H9 (cell line): ENCODE results near the gene BRWD1. TPM values are rescaled to one million over a fixed set of nuclear protein-coding genes. Genes with fewer than 3 reads are reported as not detected.

Experiments
- DNase-seq: peaks from one replicate; pipeline ENCODE4 v3.0.0-alpha.2; 2017
- H2AFZ ChIP-seq: one replicate; pipeline ENCODE4 v1.6.1; 2013; ENCODE audit warnings: mild to moderate bottlenecking, low read length, control low read depth, moderate library complexity
- H2AK5ac ChIP-seq: 2 replicates; pipeline ENCODE4 v1.6.1; 2013; ENCODE audit warnings: low read length, control low read depth, mixed read lengths; ENCODE audit not compliant: insufficient read length
- H2BK120ac ChIP-seq: one replicate; pipeline ENCODE4 v1.6.1; 2013; ENCODE audit warnings: low read depth, mild to moderate bottlenecking, low read length, control low read depth, inconsistent platforms; ENCODE audit not compliant: poor library complexity, severe bottlenecking
- H2BK12ac ChIP-seq: 2 replicates; pipeline ENCODE4 v1.6.1; 2013; ENCODE audit warnings: low read length, control low read depth, mixed read lengths, low read depth; ENCODE audit not compliant: insufficient read length
- H2BK15ac ChIP-seq: 2 replicates; pipeline ENCODE4 v1.6.1; 2013; ENCODE audit warnings: low read depth, low read length, control low read depth
- H2BK20ac ChIP-seq: one replicate; pipeline ENCODE4 v1.6.1; 2013; ENCODE audit warnings: low read depth, mild to moderate bottlenecking, low read length, control low read depth, inconsistent platforms; ENCODE audit not compliant: poor library complexity, severe bottlenecking
- H2BK5ac ChIP-seq: 2 replicates; pipeline ENCODE4 v1.6.1; 2013; ENCODE audit warnings: low read length, control low read depth, mixed read lengths; ENCODE audit not compliant: insufficient read length
- H3K14ac ChIP-seq: 2 replicates; pipeline ENCODE4 v1.6.1; 2013; ENCODE audit warnings: low read length, control low read depth; ENCODE audit not compliant: insufficient read depth
- H3K18ac ChIP-seq: 2 replicates; pipeline ENCODE4 v1.6.1; 2013; ENCODE audit warnings: low read depth, mild to moderate bottlenecking, mixed read lengths, low read length, control low read depth; ENCODE audit not compliant: insufficient read length
- H3K23ac ChIP-seq: 2 replicates; pipeline ENCODE4 v1.6.1; 2013; ENCODE audit warnings: low read length, control low read depth, mixed read lengths, low read depth; ENCODE audit not compliant: insufficient read length
- H3K23me2 ChIP-seq: 2 replicates; pipeline ENCODE4 v1.6.1; 2013; ENCODE audit warnings: low read depth, mild to moderate bottlenecking, mixed read lengths, low read length, control low read depth; ENCODE audit not compliant: insufficient read length, poor library complexity, severe bottlenecking
- H3K27ac ChIP-seq: 2 replicates; pipeline ENCODE4 v1.5.1; 2013; ENCODE audit warnings: low read length, control low read depth, mixed read lengths, low read depth; ENCODE audit not compliant: insufficient read length
- H3K27me3 ChIP-seq: 2 replicates; pipeline ENCODE4 v1.6.1; 2013; ENCODE audit warnings: low read length, control low read depth, inconsistent platforms; ENCODE audit not compliant: insufficient read depth
- H3K4ac ChIP-seq: 2 replicates; pipeline ENCODE4 v1.6.1; 2013; ENCODE audit warnings: low read depth, mild to moderate bottlenecking, control low read depth, inconsistent platforms, low read length, moderate library complexity
- H3K4me1 ChIP-seq: 2 replicates; pipeline ENCODE4 v1.6.1; 2013; ENCODE audit warnings: low read length, control low read depth, inconsistent platforms; ENCODE audit not compliant: insufficient read depth
- H3K4me2 ChIP-seq: 2 replicates; pipeline ENCODE4 v1.6.1; 2013; ENCODE audit warnings: low read length, control low read depth, mixed read lengths; ENCODE audit not compliant: insufficient read length, insufficient read depth
- H3K56ac ChIP-seq: 2 replicates; pipeline ENCODE4 v1.6.1; 2013; ENCODE audit warnings: low read depth, mild to moderate bottlenecking, mixed read lengths, low read length, control low read depth; ENCODE audit not compliant: insufficient read length
- H3K79me1 ChIP-seq: 2 replicates; pipeline ENCODE4 v1.6.1; 2013; ENCODE audit warnings: low read depth, mild to moderate bottlenecking, moderate library complexity, low read length, control low read depth, inconsistent platforms; ENCODE audit not compliant: insufficient read depth, poor library complexity, severe bottlenecking
- H3K79me2 ChIP-seq: 2 replicates; pipeline ENCODE4 v1.6.1; 2013; ENCODE audit warnings: low read length, control low read depth, inconsistent platforms; ENCODE audit not compliant: insufficient read depth
- H3K9ac ChIP-seq: 2 replicates; pipeline ENCODE4 v1.6.1; 2013; ENCODE audit warnings: low read length, control low read depth, mixed read lengths; ENCODE audit not compliant: insufficient read length; ENCODE audit errors: extremely low read depth
- H3K9me3 ChIP-seq: one replicate; pipeline ENCODE4 v1.6.1; 2013; ENCODE audit warnings: low read depth, low read length, inconsistent platforms; ENCODE audit not compliant: control insufficient read depth
- H3T11ph ChIP-seq: one replicate; pipeline ENCODE4 v1.6.1; 2013; ENCODE audit warnings: mild to moderate bottlenecking, low read length, control low read depth, inconsistent platforms
- H4K20me1 ChIP-seq: one replicate; pipeline ENCODE4 v1.6.1; 2013; ENCODE audit not compliant: control insufficient read depth, insufficient read length, insufficient read depth
- H4K5ac ChIP-seq: 2 replicates; pipeline ENCODE4 v1.6.1; 2013; ENCODE audit warnings: low read depth, mild to moderate bottlenecking, mixed read lengths, low read length, control low read depth; ENCODE audit not compliant: insufficient read length
- H4K8ac ChIP-seq: replicated peaks from 2 replicates; pipeline ENCODE4 v1.6.1; 2013; ENCODE audit warnings: low read length, control low read depth, mixed read lengths, low read depth; ENCODE audit not compliant: insufficient read length
- H4K91ac ChIP-seq: 2 replicates; pipeline ENCODE4 v1.6.1; 2013; ENCODE audit warnings: low read depth, mild to moderate bottlenecking, moderate library complexity, mixed read lengths, low read length, control low read depth; ENCODE audit not compliant: insufficient read length
- H3K27ac Mint-ChIP-seq, 3 experiments: 2 replicates in 2 of 3; 3 replicates in 1 of 3; pipeline ENCODE4 v1.8.0; 2020 to 2021; ENCODE audit warnings: mixed read lengths in 3 of 3, mild to moderate bottlenecking in 1 of 3, moderate library complexity in 1 of 3
- H3K27me3 Mint-ChIP-seq: 2 replicates; pipeline ENCODE4 v1.8.0; 2021; ENCODE audit warnings: low read depth, mild to moderate bottlenecking, moderate library complexity, mixed read lengths
- H3K36me3 Mint-ChIP-seq, 3 experiments: 2 replicates in 2 of 3; 3 replicates in 1 of 3; pipeline ENCODE4 v1.8.0; 2020 to 2021; ENCODE audit warnings: low read depth in 3 of 3, mixed read lengths in 3 of 3; ENCODE audit not compliant: insufficient read depth in 1 of 3
- H3K4me1 Mint-ChIP-seq, 2 experiments: 2 replicates each; pipeline ENCODE4 v1.8.0; 2020; ENCODE audit warnings: mixed read lengths in 2 of 2
- H3K4me3 Mint-ChIP-seq, 2 experiments: 2 replicates in 1 of 2; 3 replicates in 1 of 2; pipeline ENCODE4 v1.8.0; 2020 to 2021; ENCODE audit warnings: mild to moderate bottlenecking in 2 of 2, mixed read lengths in 2 of 2, moderate library complexity in 1 of 2
- H3K9me3 Mint-ChIP-seq, 2 experiments: 2 replicates in 1 of 2; 3 replicates in 1 of 2; pipeline ENCODE4 v1.8.0; 2020; ENCODE audit warnings: mild to moderate bottlenecking in 2 of 2, mixed read lengths in 2 of 2, moderate library complexity in 1 of 2
- WGBS: extraction: QIAGEN DNeasy Blood & Tissue Kit; methylation state at CpG from one replicate; pipeline ENCODE4 v1.1.7; 2013; ENCODE audit warnings: missing lambda C conversion rate, low lambda C conversion rate, mixed read lengths; ENCODE audit not compliant: insufficient read length; ENCODE audit errors: extremely low coverage; 5-methylcytosine and 5-hydroxymethylcytosine counted together
- total RNA-seq: library from RNA; stranded (reverse); gene quantifications from 2 replicates; pipeline ENCODE4 v1.2.1, GENCODE V29; 2021
- TF ChIP-seq, protein P1 (sequence below): fragments of 200-600 bp; sonication (generic); conservative IDR thresholded peaks from 3 replicates; pipeline ENCODE4 v1.8.0; 2021; ENCODE audit warnings: antibody characterized with exemption, mild to moderate bottlenecking

The BRWD1 gene
- total RNA-seq, 1 experiment from 2014 or later: 48.4 TPM

- H3K4me1 Mint-ChIP-seq: no peaks in the 10 kb centered on the region
- no peaks in the 10 kb centered on the region; the same call in 1 of the 2 replicates for H3K27me3 Mint-ChIP-seq
- Histone ChIP-seq H3K79me2 (no peaks in the 10 kb centered on the region), H2AFZ (no peak overlapping the region), H3K18ac (no peak overlapping the region), H3K9ac (no peak overlapping the region), H3K79me1 (no peaks in the 10 kb centered on the region), H3K23ac (no peak overlapping the region), H2BK20ac (no peak overlapping the region), H4K20me1 (no peaks in the 10 kb centered on the region), H4K91ac (no peak overlapping the region), H2BK5ac (no peak overlapping the region), H2BK15ac (no peak overlapping the region), H3K9me3 (no peaks in the 10 kb centered on the region), H4K5ac (no peak overlapping the region), H3K23me2 (no peaks in the 10 kb centered on the region), H2BK120ac (no peak overlapping the region), H3K4ac (no peak overlapping the region), H2BK12ac (no peak overlapping the region), H3K27ac (no peak overlapping the region), H3K14ac (no peak overlapping the region), H2AK5ac (no peak overlapping the region), H3T11ph (no peak overlapping the region), H4K8ac (no peak overlapping the region), H3K56ac (no peak overlapping the region), H3K4me1 (no peaks in the 10 kb centered on the region), H3K4me2 (no peak overlapping the region), H3K27me3 (no peaks in the 10 kb centered on the region)
- H3K36me3 Mint-ChIP-seq: peaks cover 0 to 6% (median 0%) of the 10 kb centered on the region in 3 experiments; a peak in 3 of 7 replicates
- TF ChIP-seq, protein P1, sequence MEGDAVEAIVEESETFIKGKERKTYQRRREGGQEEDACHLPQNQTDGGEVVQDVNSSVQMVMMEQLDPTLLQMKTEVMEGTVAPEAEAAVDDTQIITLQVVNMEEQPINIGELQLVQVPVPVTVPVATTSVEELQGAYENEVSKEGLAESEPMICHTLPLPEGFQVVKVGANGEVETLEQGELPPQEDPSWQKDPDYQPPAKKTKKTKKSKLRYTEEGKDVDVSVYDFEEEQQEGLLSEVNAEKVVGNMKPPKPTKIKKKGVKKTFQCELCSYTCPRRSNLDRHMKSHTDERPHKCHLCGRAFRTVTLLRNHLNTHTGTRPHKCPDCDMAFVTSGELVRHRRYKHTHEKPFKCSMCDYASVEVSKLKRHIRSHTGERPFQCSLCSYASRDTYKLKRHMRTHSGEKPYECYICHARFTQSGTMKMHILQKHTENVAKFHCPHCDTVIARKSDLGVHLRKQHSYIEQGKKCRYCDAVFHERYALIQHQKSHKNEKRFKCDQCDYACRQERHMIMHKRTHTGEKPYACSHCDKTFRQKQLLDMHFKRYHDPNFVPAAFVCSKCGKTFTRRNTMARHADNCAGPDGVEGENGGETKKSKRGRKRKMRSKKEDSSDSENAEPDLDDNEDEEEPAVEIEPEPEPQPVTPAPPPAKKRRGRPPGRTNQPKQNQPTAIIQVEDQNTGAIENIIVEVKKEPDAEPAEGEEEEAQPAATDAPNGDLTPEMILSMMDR: no peak
- H3K9me3 Mint-ChIP-seq: peaks cover 4 to 10% of the 10 kb centered on the region in 2 experiments; a peak in 4 of 5 replicates
- no peak overlapping the region for H3K4me3 Mint-ChIP-seq
- no CpG with 5 or more reads among the region's 2 CpGs for WGBS
- no peak for DNase-seq
- no peak overlapping the region for H3K27ac Mint-ChIP-seq
Observed at GRCh38 chr21:39152271-39152670, 161.2 kb downstream of the BRWD1 start.
